ENCODE measurements around the gene KIAA1328.
"Not testable (repeated sequence)": the region's sequence is repeated elsewhere in the genome, so short reads cannot be mapped to it uniquely, and the experiment has no call there.

KIAA1328 gene

GRCh38 chr18:37156330-37156942 is 327.5 kb downstream of the KIAA1328 start:
- H3K36me3 ChIP-seq (ENCODE audit: control insufficient read depth in 2 of 2, insufficient read depth in 2 of 2, low read length in 2 of 2), result no peaks in the 10 kb centered on the region
- no peak overlapping the region for H3K9ac ChIP-seq (ENCODE audit: low read depth in 1 of 2, low read length in 2 of 2)
- H3K4me1 ChIP-seq (ENCODE audit: control insufficient read depth in 2 of 2, insufficient read depth in 2 of 2, low read length in 2 of 2), result peaks cover 0 to 2% of the 10 kb centered on the region in 2 donors
- no peak overlapping the region for H3K4me3 ChIP-seq (ENCODE audit: low read length in 2 of 2)
- H3K27me3 ChIP-seq (ENCODE audit: control insufficient read depth in 2 of 2, insufficient read depth in 2 of 2, low read length in 2 of 2), result no peaks in the 10 kb centered on the region
- no peaks in the 10 kb centered on the region for H3K9me3 ChIP-seq (ENCODE audit: control insufficient read depth in 2 of 2, low read length in 2 of 2)
- H3K27ac ChIP-seq (ENCODE audit: low read depth in 2 of 2, low read length in 2 of 2), result no peak overlapping the region

- H3K4me3 ChIP-seq (ENCODE audit: low read length in 2 of 2), result no peak overlapping the region
- no peak overlapping the region for H3K9ac ChIP-seq (ENCODE audit: low read depth in 1 of 2, low read length in 2 of 2)
- H3K4me1 ChIP-seq (ENCODE audit: control insufficient read depth in 2 of 2, insufficient read depth in 2 of 2, low read length in 2 of 2), result peaks cover 0 to 2% of the 10 kb centered on the region in 2 donors
- no peaks in the 10 kb centered on the region for H3K27me3 ChIP-seq (ENCODE audit: control insufficient read depth in 2 of 2, insufficient read depth in 2 of 2, low read length in 2 of 2)
- H3K36me3 ChIP-seq (ENCODE audit: control insufficient read depth in 2 of 2, insufficient read depth in 2 of 2, low read length in 2 of 2), result no peaks in the 10 kb centered on the region
- H3K27ac ChIP-seq (ENCODE audit: low read depth in 2 of 2, low read length in 2 of 2), result no peak overlapping the region
- no peaks in the 10 kb centered on the region for H3K9me3 ChIP-seq (ENCODE audit: control insufficient read depth in 2 of 2, low read length in 2 of 2)
Measured at GRCh38 chr18:37160038-37160820, 331.3 kb downstream of the KIAA1328 start.

- H3K4me3 ChIP-seq (ENCODE audit: low read length in 2 of 2), result no peak overlapping the region
- peaks cover 0 to 2% of the 10 kb centered on the region in 2 donors for H3K4me1 ChIP-seq (ENCODE audit: control insufficient read depth in 2 of 2, insufficient read depth in 2 of 2, low read length in 2 of 2)
- no peaks in the 10 kb centered on the region for H3K9me3 ChIP-seq (ENCODE audit: control insufficient read depth in 2 of 2, low read length in 2 of 2)
- no peak overlapping the region for H3K9ac ChIP-seq (ENCODE audit: low read depth in 1 of 2, low read length in 2 of 2)
- H3K36me3 ChIP-seq (ENCODE audit: control insufficient read depth in 2 of 2, insufficient read depth in 2 of 2, low read length in 2 of 2), result no peaks in the 10 kb centered on the region
- no peak overlapping the region for H3K27ac ChIP-seq (ENCODE audit: low read depth in 2 of 2, low read length in 2 of 2)
- H3K27me3 ChIP-seq (ENCODE audit: control insufficient read depth in 2 of 2, insufficient read depth in 2 of 2, low read length in 2 of 2), result no peaks in the 10 kb centered on the region
Measured at GRCh38 chr18:37161491-37161890, 332.6 kb downstream of the KIAA1328 start.

- Histone ChIP-seq H3K27me3 (ENCODE audit: control insufficient read depth in 2 of 2, insufficient read depth in 2 of 2, low read length in 2 of 2) (no peaks in the 10 kb centered on the region), H3K9ac (ENCODE audit: low read depth in 1 of 2, low read length in 2 of 2) (no peak overlapping the region), H3K4me1 (ENCODE audit: control insufficient read depth in 2 of 2, insufficient read depth in 2 of 2, low read length in 2 of 2) (no peaks in the 10 kb centered on the region), H3K36me3 (ENCODE audit: control insufficient read depth in 2 of 2, insufficient read depth in 2 of 2, low read length in 2 of 2) (no peaks in the 10 kb centered on the region), H3K9me3 (ENCODE audit: control insufficient read depth in 2 of 2, low read length in 2 of 2) (no peaks in the 10 kb centered on the region), H3K27ac (ENCODE audit: low read depth in 2 of 2, low read length in 2 of 2) (no peak overlapping the region), H3K4me3 (ENCODE audit: low read length in 2 of 2) (no peak overlapping the region)
Measured at GRCh38 chr18:37162551-37162950, 333.6 kb downstream of the KIAA1328 start.

GRCh38 chr18:37163119-37163518 is 334.2 kb downstream of the KIAA1328 start:
- H3K9ac ChIP-seq (ENCODE audit: low read depth in 1 of 2, low read length in 2 of 2), result no peak overlapping the region
- H3K4me3 ChIP-seq (ENCODE audit: low read length in 2 of 2), result no peak overlapping the region
- no peak overlapping the region for H3K27ac ChIP-seq (ENCODE audit: low read depth in 2 of 2, low read length in 2 of 2)

GRCh38 chr18:37166491-37166890 is 337.6 kb downstream of the KIAA1328 start:
- H3K27ac ChIP-seq (ENCODE audit: low read depth in 2 of 2, low read length in 2 of 2), result no peak overlapping the region
- H3K36me3 ChIP-seq (ENCODE audit: control insufficient read depth in 2 of 2, insufficient read depth in 2 of 2, low read length in 2 of 2), result no peaks in the 10 kb centered on the region
- no peak overlapping the region for H3K9ac ChIP-seq (ENCODE audit: low read depth in 1 of 2, low read length in 2 of 2)
- H3K27me3 ChIP-seq (ENCODE audit: control insufficient read depth in 2 of 2, insufficient read depth in 2 of 2, low read length in 2 of 2), result no peaks in the 10 kb centered on the region
- H3K9me3 ChIP-seq (ENCODE audit: control insufficient read depth in 2 of 2, low read length in 2 of 2), result no peaks in the 10 kb centered on the region
- no peaks in the 10 kb centered on the region for H3K4me1 ChIP-seq (ENCODE audit: control insufficient read depth in 2 of 2, insufficient read depth in 2 of 2, low read length in 2 of 2)
- no peak overlapping the region for H3K4me3 ChIP-seq (ENCODE audit: low read length in 2 of 2)

More at GRCh38 chr18:37163119-37163518, 334.2 kb downstream of the KIAA1328 start:
- no peaks in the 10 kb centered on the region for H3K36me3 ChIP-seq (ENCODE audit: control insufficient read depth in 2 of 2, insufficient read depth in 2 of 2, low read length in 2 of 2)
- H3K27me3 ChIP-seq (ENCODE audit: control insufficient read depth in 2 of 2, insufficient read depth in 2 of 2, low read length in 2 of 2), result no peaks in the 10 kb centered on the region
- H3K4me1 ChIP-seq (ENCODE audit: control insufficient read depth in 2 of 2, insufficient read depth in 2 of 2, low read length in 2 of 2), result no peaks in the 10 kb centered on the region
- no peaks in the 10 kb centered on the region for H3K9me3 ChIP-seq (ENCODE audit: control insufficient read depth in 2 of 2, low read length in 2 of 2)

- not testable (repeated sequence) for H3K36me3 ChIP-seq (ENCODE audit: control insufficient read depth in 2 of 2, insufficient read depth in 2 of 2, low read length in 2 of 2); H3K4me1 ChIP-seq (ENCODE audit: control insufficient read depth in 2 of 2, insufficient read depth in 2 of 2, low read length in 2 of 2); H3K4me3 ChIP-seq (ENCODE audit: low read length in 2 of 2); H3K9ac ChIP-seq (ENCODE audit: low read depth in 1 of 2, low read length in 2 of 2); H3K9me3 ChIP-seq (ENCODE audit: control insufficient read depth in 2 of 2, low read length in 2 of 2); H3K27ac ChIP-seq (ENCODE audit: low read depth in 2 of 2, low read length in 2 of 2); H3K27me3 ChIP-seq (ENCODE audit: control insufficient read depth in 2 of 2, insufficient read depth in 2 of 2, low read length in 2 of 2)
Measured at GRCh38 chr18:37166966-37167365, 338.0 kb downstream of the KIAA1328 start.

GRCh38 chr18:37170984-37171383 is 342.1 kb downstream of the KIAA1328 start:
- Histone ChIP-seq H3K27me3 (ENCODE audit: control insufficient read depth in 2 of 2, insufficient read depth in 2 of 2, low read length in 2 of 2) (no peaks in the 10 kb centered on the region), H3K4me1 (ENCODE audit: control insufficient read depth in 2 of 2, insufficient read depth in 2 of 2, low read length in 2 of 2) (no peaks in the 10 kb centered on the region), H3K27ac (ENCODE audit: low read depth in 2 of 2, low read length in 2 of 2) (no peak overlapping the region), H3K36me3 (ENCODE audit: control insufficient read depth in 2 of 2, insufficient read depth in 2 of 2, low read length in 2 of 2) (no peaks in the 10 kb centered on the region), H3K9ac (ENCODE audit: low read depth in 1 of 2, low read length in 2 of 2) (no peak overlapping the region), H3K4me3 (ENCODE audit: low read length in 2 of 2) (no peak overlapping the region), H3K9me3 (ENCODE audit: control insufficient read depth in 2 of 2, low read length in 2 of 2) (no peaks in the 10 kb centered on the region)

- no peak overlapping the region for H3K4me3 ChIP-seq (ENCODE audit: low read length in 2 of 2)
- H3K27ac ChIP-seq (ENCODE audit: low read depth in 2 of 2, low read length in 2 of 2), result no peak overlapping the region
- no peak overlapping the region for H3K9ac ChIP-seq (ENCODE audit: low read depth in 1 of 2, low read length in 2 of 2)
- no peaks in the 10 kb centered on the region for H3K4me1 ChIP-seq (ENCODE audit: control insufficient read depth in 2 of 2, insufficient read depth in 2 of 2, low read length in 2 of 2)
- H3K27me3 ChIP-seq (ENCODE audit: control insufficient read depth in 2 of 2, insufficient read depth in 2 of 2, low read length in 2 of 2), result no peaks in the 10 kb centered on the region
- no peaks in the 10 kb centered on the region for H3K36me3 ChIP-seq (ENCODE audit: control insufficient read depth in 2 of 2, insufficient read depth in 2 of 2, low read length in 2 of 2)
- no peaks in the 10 kb centered on the region for H3K9me3 ChIP-seq (ENCODE audit: control insufficient read depth in 2 of 2, low read length in 2 of 2)
Measured at GRCh38 chr18:37173384-37173783, 344.5 kb downstream of the KIAA1328 start.

- Histone ChIP-seq H3K4me3 (ENCODE audit: low read length in 2 of 2) (no peak overlapping the region), H3K27me3 (ENCODE audit: control insufficient read depth in 2 of 2, insufficient read depth in 2 of 2, low read length in 2 of 2) (no peaks in the 10 kb centered on the region), H3K27ac (ENCODE audit: low read depth in 2 of 2, low read length in 2 of 2) (no peak overlapping the region), H3K4me1 (ENCODE audit: control insufficient read depth in 2 of 2, insufficient read depth in 2 of 2, low read length in 2 of 2) (no peaks in the 10 kb centered on the region), H3K9ac (ENCODE audit: low read depth in 1 of 2, low read length in 2 of 2) (no peak overlapping the region), H3K36me3 (ENCODE audit: control insufficient read depth in 2 of 2, insufficient read depth in 2 of 2, low read length in 2 of 2) (no peaks in the 10 kb centered on the region), H3K9me3 (ENCODE audit: control insufficient read depth in 2 of 2, low read length in 2 of 2) (no peaks in the 10 kb centered on the region)
Measured at GRCh38 chr18:37175727-37176620, 347.0 kb downstream of the KIAA1328 start.

Measured in mucosa of rectum (tissue), 2 donors.